Stimulated activated CD4-positive, alpha-beta T cell treated with anti-CD3 and anti-CD28 coated beads, TNF-alpha, amount 100 ng/mL, for 4 hours (primary cell): ENCODE results near the gene USP40.
"Not testable (repeated sequence)": the region's sequence is repeated elsewhere in the genome, so short reads cannot be mapped to it uniquely, and the experiment has no call there.

Experiments
- DNase-seq, 3 experiments: peaks; one replicate each; pipeline ENCODE4 v3.0.0-alpha.2; 2020; ENCODE audit warnings: low read depth in 3 of 3

USP40 gene

DNA sequence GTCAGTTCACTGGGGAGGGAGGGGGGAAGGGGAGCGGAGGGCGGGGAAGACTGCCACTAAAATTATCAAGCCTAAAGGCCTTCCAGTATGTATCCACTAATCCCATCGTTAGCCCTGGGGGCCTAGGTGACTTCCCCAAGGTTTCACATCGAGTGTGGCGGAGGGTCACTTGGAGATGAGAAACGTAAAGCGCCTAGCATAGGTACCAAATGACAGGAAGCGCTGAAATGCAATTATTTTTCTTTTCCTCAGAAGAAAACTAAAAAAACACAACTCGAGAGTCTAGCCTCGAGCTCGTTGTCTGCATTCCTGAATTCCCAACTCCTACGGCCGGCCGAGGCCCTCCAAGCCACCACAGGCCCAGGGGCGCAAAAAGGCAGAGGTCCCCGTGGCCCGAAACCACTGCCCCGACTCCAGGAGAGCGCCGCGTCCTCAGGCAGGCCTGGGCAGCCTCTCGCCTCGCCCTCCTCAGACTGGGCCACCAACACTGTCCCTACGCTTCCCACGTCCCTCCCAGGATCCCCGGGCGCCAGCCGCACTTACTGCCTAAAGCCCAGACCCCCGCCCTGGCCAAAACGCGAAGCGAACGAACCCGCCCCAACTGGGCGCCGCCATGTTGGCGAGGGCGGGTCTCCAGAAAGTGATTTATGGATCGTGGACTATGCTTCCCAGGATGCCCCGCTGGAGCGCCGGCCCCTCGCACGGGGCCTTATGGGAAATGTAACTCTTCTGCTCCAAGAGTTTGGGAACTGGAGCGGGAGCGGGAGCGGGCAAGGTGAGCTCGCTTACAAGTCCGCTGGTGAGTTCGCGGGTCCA, at the start of gene USP40:
Gene USP40 (minus strand): TSS at position 642 of the 816 bp plus-strand sequence. CDS start 1,228 bp downstream, outside the sequence.
- DNase-seq, result peak; percentile 26 to 48 (median 38)

DNA sequence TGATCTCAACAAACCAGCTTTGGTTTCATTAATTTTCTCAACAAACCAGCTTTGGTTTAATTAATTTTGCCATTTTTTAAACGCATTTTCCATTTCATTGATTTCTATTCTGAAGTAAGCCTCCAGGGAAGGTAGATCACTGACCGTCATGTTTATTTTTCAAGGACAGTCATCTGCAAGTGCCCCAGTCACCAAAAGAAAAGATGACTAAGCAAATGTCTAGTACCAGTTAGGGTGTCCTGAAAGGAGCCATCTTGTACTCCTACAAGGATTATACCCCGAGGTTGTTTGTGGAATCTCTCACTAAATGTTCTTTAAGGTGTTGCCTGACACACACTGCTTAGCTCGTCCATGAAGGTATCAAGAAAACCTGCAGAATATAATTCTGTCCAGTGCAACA, 44.7 kb upstream of the USP40 start:
- no peak for DNase-seq

DNA sequence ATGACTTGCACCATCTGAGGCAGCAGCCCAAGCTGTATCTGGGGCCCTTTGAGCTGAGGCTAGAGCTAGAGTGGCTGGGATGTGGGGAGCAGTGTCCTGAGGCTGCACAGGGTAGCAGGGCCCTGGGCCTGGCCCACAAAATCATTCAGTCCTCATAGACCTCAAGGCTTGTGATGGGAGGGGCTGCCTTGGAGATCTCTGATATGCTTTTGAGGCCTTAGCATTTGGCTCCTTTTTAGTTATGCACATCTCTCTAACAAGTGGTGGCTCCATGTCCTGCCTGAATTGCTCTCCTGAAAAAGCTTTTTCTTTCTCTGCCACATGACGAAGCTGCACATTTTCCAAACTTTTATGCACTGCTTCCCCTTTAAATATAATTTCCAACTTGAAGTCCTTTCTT, 39.1 kb upstream of the USP40 start:
- DNase-seq, result no peak

DNA sequence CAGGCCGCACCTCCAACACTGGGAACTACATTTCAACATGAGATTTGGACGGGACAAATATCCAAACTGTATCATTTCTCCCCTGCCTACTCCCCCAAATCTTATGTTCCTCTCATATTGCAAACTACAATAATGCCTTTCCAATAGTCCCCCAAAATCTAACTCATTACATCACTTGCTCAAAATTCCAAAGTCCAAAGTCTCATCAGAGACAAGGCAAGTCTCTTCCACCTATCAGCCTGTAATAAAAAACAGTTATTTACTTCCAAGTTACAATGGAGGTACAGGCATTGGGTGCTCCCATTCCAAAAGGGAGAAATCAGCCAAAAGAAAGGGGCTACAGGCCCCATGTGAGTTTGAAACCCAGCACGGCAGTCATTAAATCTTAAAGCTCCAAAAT, 38.2 kb upstream of the USP40 start:
- DNase-seq, result no peak

- DNase-seq, result no peak
Observed at GRCh38 chr2:233603520-233603919, 36.9 kb upstream of the USP40 start.

DNA sequence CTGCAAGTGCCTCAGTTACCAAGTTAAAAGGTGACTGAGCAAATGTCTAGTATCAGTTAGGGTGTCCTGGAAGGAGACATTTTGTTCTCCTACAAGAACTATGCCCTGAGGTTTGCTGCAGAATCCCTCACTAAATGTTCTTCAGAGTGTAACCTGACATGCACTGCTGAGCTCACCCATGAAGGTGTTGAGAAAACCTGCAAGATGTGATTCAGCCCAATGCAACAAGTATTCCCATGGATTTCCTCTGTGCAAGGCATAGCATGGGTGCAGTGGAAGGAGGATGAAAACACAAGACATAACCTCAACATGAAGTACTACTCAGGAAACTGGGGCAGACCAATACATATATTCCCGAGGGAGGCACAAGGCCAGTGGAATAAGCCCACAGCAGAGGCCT, 35.5 kb upstream of the USP40 start:
- no peak for DNase-seq

- DNase-seq, result no peak
Observed at GRCh38 chr2:233600386-233600785, 33.8 kb upstream of the USP40 start.

DNA sequence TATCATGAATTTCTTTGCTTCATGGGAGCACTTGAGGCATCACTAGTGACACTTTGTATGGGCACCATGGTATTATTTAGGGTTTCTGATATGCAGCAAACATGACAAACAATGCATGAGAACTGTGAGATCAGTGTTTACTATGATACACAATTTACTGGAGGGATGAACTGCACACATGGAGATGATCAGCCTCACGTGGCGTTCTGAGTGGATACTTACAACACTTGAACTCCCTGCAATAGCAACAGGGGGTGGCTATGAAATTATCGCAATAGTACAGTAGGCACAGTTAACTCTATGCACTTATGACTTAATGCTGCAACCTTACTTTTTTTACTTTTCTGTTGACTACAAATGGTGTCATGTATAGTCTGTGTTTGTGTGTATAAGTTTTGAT, 32.4 kb upstream of the USP40 start:
- no peak for DNase-seq

DNA sequence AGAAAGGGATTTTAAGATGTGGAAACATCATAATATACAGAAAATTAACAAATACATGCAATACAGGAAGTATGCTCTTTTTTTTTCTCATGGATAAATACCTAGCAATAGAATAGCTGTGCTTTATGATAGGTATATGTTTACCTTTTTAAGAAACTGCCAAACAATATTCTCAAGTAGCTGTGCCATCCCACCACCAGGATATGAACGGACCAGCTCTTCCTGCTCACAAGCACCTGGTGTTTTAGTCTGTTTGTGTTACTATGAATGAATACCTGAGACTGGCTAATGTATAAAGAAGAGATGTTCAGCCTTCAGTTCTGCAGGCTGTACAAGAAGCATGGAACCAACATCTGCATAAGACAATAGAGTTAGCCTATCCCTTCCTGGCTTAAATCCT, 30.9 kb upstream of the USP40 start:
- no peak for DNase-seq

- no peak for DNase-seq
Observed at GRCh38 chr2:233593201-233593600, 26.6 kb upstream of the USP40 start.

DNA sequence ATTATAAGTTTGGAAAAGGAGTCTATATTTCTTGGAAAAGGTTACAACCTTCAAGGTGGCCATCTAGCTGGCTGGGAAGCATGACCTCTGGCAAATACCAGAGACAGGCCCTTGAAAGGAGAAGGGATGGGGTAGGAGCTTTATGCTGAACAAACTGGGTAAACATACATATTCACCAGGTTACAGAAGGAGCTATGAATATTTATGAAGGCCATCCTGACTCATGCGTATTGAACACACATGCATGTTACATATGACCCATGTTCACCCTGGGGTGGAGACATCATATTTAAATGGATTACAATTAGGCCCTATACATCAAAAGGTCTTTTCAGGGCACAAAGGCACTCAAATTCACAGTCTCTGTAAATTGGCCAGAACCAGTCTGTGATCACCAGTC, 26.1 kb upstream of the USP40 start:
- DNase-seq, result not testable (repeated sequence)

DNA sequence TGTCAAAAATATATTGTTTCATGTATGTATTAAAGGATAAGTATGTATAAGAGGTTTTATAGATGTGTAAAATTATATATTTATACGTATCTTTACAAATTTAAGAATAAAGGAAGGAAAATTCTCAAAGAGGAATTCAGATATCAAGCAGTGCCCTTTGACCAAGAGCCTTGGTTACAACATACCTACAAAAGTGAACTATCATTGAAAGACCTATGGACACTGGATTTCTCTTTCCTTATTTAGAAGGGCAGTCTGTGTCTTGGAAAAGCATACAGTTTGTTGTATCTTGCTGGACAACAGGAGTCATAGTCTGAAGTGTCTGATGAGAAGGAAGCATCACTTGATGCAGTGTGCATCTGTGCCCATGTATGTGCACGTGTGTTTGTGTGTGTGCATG, 21.8 kb upstream of the USP40 start:
- DNase-seq, result no peak

GRCh38 chr2:233584210-233584609, 17.6 kb upstream of the USP40 start:
- no peak for DNase-seq

- not testable (repeated sequence) for DNase-seq
Observed at GRCh38 chr2:233583217-233583965, 16.8 kb upstream of the USP40 start.

- not testable (repeated sequence) for DNase-seq
Observed at GRCh38 chr2:233577341-233577740, 10.8 kb upstream of the USP40 start.

- no peak for DNase-seq
Observed at GRCh38 chr2:233572468-233572867, 5.9 kb upstream of the USP40 start.

DNA sequence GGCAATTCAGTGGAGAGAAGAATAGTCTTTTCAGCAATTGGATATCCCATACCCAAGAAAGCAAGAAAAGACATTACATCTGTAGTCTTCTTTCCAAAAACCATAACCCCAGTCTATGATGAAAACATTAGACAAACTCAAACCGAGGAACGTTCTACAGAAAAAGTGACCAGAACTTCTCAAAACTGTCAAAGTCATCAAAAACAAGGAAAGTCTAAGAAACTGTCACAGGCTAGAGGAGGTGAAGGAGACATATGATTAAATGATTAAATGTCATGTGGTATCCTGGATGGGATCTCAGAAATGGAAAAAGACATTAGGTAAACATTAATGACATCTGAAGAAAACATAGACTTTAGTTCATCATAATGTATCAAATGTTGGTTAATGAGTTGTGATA, 4.9 kb upstream of the USP40 start:
- DNase-seq, result no peak

GRCh38 chr2:233571001-233571400, 4.4 kb upstream of the USP40 start:
- DNase-seq, result no peak

GRCh38 chr2:233565685-233566140, 869 bp downstream of the USP40 start:
- no peak for DNase-seq

DNA sequence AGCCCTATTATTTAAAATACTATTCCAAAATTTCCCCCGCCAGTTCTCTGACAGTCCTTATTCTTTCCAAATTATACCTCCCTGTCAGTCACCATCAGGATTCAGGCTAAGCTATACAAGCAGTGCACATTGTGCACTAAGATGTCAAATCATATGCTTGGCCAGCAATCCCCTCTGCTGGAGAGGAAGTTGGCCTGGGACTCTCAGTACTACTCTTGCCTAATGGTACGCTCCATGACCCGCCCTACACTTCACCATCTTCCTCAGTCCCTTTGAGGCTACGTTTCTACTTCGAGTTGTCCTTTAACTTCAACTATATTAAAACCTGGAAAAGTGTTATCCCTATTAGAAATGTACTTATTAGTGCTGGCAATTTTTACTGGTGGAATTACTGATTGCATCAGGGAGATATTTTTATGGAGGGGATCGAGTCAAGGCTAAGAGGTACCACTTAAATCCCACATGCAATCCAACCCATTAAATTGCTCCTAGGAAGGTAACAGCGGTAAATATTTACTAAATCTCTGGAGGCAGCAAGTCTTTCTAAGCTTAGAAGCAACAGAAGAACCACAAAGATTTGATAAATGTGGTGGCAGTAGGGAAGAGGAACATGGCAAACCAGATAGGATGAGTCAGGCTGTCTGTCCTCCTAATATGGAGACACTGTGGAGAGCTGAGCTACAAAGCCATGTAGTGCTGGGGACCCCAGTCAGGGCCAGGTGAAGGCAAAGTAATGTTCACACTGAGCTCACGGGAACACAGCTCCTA, 2.7 kb downstream of the USP40 start:
- DNase-seq, result no peak

GRCh38 chr2:233556881-233557736, 9.5 kb downstream of the USP40 start:
- no peak for DNase-seq
